B cell (primary cell): ENCODE data around the gene ST8SIA5.

ENCODE experiments used
- EZH2 ChIP-seq: IDR thresholded peaks from 2 replicates; pipeline ENCODE4 v1.6.1; 2012; ENCODE audit warnings: borderline replicate concordance, low read depth, mild to moderate bottlenecking, moderate library complexity, low read length; ENCODE audit not compliant: insufficient read depth, poor library complexity, severe bottlenecking
- TF ChIP-seq, protein P1 (sequence below): fragments of 200-600 bp; IDR thresholded peaks from one replicate; pipeline ENCODE4 v1.8.0; 2022; ENCODE audit warnings: antibody characterized with exemption, mild to moderate bottlenecking

DNA sequence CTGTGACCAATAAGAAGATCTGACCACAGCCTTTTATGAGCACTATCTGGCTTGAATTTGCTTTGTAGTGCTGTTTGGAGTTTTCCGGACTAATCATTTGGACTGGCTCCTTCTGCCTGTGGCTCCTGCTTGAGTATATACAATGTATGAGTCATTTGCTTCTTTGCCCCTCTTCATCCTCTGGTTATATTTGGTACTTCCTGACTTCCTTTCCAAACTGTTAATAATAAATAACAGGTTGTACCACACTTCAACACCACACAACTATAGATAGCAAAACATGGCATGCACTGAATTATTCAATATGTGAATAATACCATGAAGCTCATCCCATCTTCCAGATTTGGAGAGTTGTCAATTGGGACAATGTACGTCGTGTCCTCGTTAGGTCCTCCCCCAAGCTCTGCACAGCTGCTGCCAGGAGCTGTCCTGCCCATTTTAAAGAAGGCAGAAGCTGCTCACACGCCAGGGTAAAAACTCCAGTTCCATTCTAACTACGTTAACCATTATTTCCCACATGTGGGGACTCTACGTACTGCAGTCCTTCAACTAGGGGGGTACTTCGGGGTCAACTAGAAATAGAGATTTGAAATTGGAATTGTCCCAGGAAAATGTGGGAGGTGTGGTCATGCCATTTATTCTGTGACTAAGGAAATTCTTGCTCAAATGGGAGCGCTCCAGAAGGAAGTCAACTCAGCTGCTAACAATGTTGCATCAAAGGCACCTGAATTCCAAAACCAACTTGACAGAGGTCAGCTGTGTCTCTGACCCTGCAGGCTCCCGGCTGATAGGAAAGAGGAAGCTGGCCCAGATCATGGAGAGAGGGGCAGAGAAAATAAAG, 38.1 kb downstream of the ST8SIA5 start:
- TF ChIP-seq, protein P1, sequence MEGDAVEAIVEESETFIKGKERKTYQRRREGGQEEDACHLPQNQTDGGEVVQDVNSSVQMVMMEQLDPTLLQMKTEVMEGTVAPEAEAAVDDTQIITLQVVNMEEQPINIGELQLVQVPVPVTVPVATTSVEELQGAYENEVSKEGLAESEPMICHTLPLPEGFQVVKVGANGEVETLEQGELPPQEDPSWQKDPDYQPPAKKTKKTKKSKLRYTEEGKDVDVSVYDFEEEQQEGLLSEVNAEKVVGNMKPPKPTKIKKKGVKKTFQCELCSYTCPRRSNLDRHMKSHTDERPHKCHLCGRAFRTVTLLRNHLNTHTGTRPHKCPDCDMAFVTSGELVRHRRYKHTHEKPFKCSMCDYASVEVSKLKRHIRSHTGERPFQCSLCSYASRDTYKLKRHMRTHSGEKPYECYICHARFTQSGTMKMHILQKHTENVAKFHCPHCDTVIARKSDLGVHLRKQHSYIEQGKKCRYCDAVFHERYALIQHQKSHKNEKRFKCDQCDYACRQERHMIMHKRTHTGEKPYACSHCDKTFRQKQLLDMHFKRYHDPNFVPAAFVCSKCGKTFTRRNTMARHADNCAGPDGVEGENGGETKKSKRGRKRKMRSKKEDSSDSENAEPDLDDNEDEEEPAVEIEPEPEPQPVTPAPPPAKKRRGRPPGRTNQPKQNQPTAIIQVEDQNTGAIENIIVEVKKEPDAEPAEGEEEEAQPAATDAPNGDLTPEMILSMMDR: no peak
- TF ChIP-seq EZH2: no peak
